WTC11 (cell line): Measurements from ENCODE around the gene CLEC18B.
"Not testable (repeated sequence)": the region's sequence is repeated elsewhere in the genome, so short reads cannot be mapped to it uniquely, and the experiment has no call there.

ENCODE experiments used
- CTCF ChIP-seq: fragments of 200-600 bp; IDR thresholded peaks from 2 replicates; pipeline ENCODE4 v1.8.0; 2022; ENCODE audit warnings: antibody characterized with exemption
- ETV6 ChIP-seq: sonication (generic); formaldehyde crosslinking; IDR thresholded peaks from 2 replicates; pipeline ENCODE4 v1.8.1; 2022; ENCODE audit warnings: mild to moderate bottlenecking, missing genetic modification reagents

GRCh38 chr16:74373847-74374184, 47.5 kb downstream of the CLEC18B start:
- TF ChIP-seq ETV6 (CRISPR knock-in tag); CTCF: not testable (repeated sequence)
